ENCODE results near the gene PIGN. TPM values are rescaled to one million over a fixed set of nuclear protein-coding genes. Genes with fewer than 3 reads are reported as not detected.
A peak's percentile ranks its signal among the peaks of the same experiment; 100 is the strongest.

PIGN gene
- total RNA-seq, 6 experiments from 2014 or later: 8.2 to 17.8 (median 13.0) TPM

DNA sequence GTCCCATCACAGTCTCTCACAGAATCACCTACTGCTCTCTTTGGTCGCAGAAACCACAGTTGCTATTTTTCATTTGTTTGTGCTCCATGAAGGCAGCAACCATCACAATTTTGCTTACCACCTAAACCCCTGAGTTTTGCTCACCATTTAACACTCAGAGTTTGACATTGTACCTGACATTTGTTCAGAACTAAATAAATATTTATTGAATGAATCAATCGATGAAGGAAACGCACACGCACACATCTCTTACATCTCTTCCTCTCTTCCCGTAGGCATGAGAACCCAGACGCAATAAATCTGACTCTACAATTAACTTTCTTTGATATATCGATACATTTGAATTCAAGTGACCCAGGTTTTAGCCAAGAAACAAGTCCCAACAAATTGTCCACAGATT is 188.5 kb downstream of the PIGN start:
- H3K4me3 ChIP-seq: no peak overlapping the region
- TF ChIP-seq POLR2A (IDR thresholded peaks at IDR 0.05): no peak
- TF ChIP-seq, protein P1, sequence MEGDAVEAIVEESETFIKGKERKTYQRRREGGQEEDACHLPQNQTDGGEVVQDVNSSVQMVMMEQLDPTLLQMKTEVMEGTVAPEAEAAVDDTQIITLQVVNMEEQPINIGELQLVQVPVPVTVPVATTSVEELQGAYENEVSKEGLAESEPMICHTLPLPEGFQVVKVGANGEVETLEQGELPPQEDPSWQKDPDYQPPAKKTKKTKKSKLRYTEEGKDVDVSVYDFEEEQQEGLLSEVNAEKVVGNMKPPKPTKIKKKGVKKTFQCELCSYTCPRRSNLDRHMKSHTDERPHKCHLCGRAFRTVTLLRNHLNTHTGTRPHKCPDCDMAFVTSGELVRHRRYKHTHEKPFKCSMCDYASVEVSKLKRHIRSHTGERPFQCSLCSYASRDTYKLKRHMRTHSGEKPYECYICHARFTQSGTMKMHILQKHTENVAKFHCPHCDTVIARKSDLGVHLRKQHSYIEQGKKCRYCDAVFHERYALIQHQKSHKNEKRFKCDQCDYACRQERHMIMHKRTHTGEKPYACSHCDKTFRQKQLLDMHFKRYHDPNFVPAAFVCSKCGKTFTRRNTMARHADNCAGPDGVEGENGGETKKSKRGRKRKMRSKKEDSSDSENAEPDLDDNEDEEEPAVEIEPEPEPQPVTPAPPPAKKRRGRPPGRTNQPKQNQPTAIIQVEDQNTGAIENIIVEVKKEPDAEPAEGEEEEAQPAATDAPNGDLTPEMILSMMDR (IDR thresholded peaks at IDR 0.05): no peak
- intact Hi-C loops (cut with DNase I): no loop called here
- H3K36me3 ChIP-seq: no peaks in the 10 kb centered on the region
- H3K27ac ChIP-seq: no peak overlapping the region
- WGBS (ENCODE audit: insufficient coverage, low coverage, low lambda C conversion rate, missing lambda C conversion rate): 40% methylated on average over 7 of the region's 7 CpGs
- no peaks in the 10 kb centered on the region for H3K9me3 ChIP-seq
- no peak for DNase-seq
- peaks cover 0 to 9% (median under 1%) of the 10 kb centered on the region in 4 donors for H3K4me1 ChIP-seq
- no peaks in the 10 kb centered on the region for H3K27me3 ChIP-seq
- ATAC-seq: peak; percentile 46 to 86 (median 70)

DNA sequence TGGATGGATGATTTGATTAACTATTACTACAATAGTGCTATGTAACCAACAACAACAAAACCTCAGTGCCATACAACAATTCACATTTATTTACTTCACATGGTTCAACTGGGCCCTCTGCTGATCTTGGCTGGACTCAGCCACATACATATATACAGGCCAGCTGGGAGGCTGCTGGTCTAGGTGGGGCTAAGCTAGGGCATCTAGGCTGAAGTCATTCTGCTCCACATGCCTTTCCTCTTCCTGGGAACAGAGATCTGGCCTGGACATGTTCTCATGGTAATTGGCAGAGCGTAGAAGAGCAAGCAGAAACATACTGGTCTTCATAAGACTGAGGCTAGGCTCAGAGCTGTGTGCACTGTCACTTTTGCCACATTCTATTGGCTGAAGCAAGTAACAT is 191.2 kb downstream of the PIGN start:
- H3K36me3 ChIP-seq: no peaks in the 10 kb centered on the region
- no peak overlapping the region for H3K4me3 ChIP-seq
- no peak overlapping the region for H3K27ac ChIP-seq
- H3K9me3 ChIP-seq: no peaks in the 10 kb centered on the region
- no peaks in the 10 kb centered on the region for H3K27me3 ChIP-seq
- DNase-seq: no peak
- intact Hi-C loops (cut with DNase I): no loop called here
- H3K4me1 ChIP-seq: peaks cover 0 to 12% (median 4%) of the 10 kb centered on the region in 4 donors
- 100% methylated on average over 1 of the region's 1 CpG for WGBS (ENCODE audit: insufficient coverage, low coverage, low lambda C conversion rate, missing lambda C conversion rate)
- ATAC-seq: no peak
- TF ChIP-seq, protein P1 (IDR thresholded peaks at IDR 0.05): no peak
- TF ChIP-seq POLR2A (IDR thresholded peaks at IDR 0.05): no peak

DNA sequence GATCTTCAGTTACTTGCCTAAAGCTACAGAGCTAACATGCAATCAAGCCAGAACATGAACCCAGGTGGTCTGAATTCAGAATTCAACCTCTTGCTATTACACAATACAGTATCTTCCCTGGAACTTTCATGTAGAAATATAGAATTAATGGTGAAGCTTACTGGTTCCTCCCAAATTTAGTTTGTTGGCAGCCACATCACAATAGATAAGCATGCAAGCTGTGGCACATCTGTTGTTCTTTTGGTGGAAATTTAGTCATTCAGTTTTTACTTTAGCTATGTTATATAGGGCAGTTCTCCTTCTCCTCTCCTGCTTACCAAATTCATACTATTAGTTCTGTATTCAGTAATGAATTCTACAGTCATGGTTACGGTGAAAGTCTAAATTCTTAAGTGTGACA is 193.0 kb downstream of the PIGN start:
- no peaks in the 10 kb centered on the region for H3K27me3 ChIP-seq
- no peaks in the 10 kb centered on the region for H3K9me3 ChIP-seq
- H3K27ac ChIP-seq: no peak overlapping the region
- no peaks in the 10 kb centered on the region for H3K36me3 ChIP-seq
- intact Hi-C loops (cut with DNase I): no loop called here
- H3K4me3 ChIP-seq: no peak overlapping the region
- ATAC-seq: no peak
- 78% methylated on average over 1 of the region's 1 CpG for WGBS (ENCODE audit: insufficient coverage, low coverage, low lambda C conversion rate, missing lambda C conversion rate)
- DNase-seq: no peak
- TF ChIP-seq, protein P1 (IDR thresholded peaks at IDR 0.05): no peak
- no peak for TF ChIP-seq POLR2A (IDR thresholded peaks at IDR 0.05)
- H3K4me1 ChIP-seq: peaks cover 0 to 18% (median 4%) of the 10 kb centered on the region in 4 donors

DNA sequence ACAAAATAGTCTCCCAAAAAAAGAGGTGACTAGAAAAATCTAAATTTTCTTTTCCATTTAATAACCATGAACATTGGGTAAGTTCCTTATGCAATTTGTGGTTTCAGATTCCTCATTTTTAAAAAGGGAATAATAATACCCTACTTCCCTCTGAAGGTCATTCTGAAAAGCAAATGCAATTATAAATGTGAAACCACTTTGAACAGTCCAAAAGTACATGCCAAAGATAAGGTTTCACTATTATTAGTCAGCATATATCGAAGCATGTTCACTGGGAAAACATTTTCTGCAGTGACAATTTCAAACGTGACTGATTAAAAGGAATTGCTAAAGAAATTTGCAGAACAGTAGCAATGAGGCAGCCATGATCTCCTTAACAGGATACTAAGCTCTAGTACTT is 193.9 kb downstream of the PIGN start:
- peaks cover 0 to 18% (median under 1%) of the 10 kb centered on the region in 4 donors for H3K4me1 ChIP-seq
- H3K27ac ChIP-seq: peak overlapping the region in 2 of 3 donors; percentile 19 to 49
- no peak overlapping the region for H3K4me3 ChIP-seq
- WGBS (ENCODE audit: insufficient coverage, low coverage, low lambda C conversion rate, missing lambda C conversion rate): 2% methylated on average over 2 of the region's 2 CpGs
- H3K9me3 ChIP-seq: no peaks in the 10 kb centered on the region
- TF ChIP-seq POLR2A (IDR thresholded peaks at IDR 0.05): no peak
- TF ChIP-seq, protein P1 (IDR thresholded peaks at IDR 0.05): no peak
- no peaks in the 10 kb centered on the region for H3K27me3 ChIP-seq
- DNase-seq (no peak), ATAC-seq (peak; percentile 71 to 89 (median 80))
- no peaks in the 10 kb centered on the region for H3K36me3 ChIP-seq
- intact Hi-C loops (cut with DNase I): no loop called here

DNA sequence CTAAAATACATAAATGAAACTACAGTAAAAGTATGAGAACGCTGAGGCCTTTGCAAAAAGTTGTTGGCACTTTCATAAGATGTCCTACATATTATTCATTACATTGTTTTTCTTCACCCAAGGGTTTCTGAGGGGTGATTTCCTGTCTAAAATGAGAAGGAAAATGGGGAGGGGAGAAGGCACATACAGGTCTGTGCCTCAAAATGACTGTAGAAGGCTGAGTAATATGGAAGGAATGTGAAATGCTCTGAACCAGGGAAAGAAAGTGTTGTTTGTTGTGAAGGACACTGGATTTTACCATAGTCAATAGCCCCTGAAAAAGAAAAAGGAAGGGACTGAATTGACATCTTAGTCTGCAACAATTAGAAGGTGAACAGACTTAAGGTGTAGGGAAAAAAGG is 194.6 kb downstream of the PIGN start:
- DNase-seq (no peak), ATAC-seq (peak in 2 of 4 donors; percentile 19 to 71)
- H3K36me3 ChIP-seq: no peaks in the 10 kb centered on the region
- no peak for TF ChIP-seq POLR2A (IDR thresholded peaks at IDR 0.05)
- TF ChIP-seq, protein P1 (IDR thresholded peaks at IDR 0.05): no peak
- no peaks in the 10 kb centered on the region for H3K27me3 ChIP-seq
- no peak overlapping the region for H3K4me3 ChIP-seq
- WGBS (ENCODE audit: insufficient coverage, low coverage, low lambda C conversion rate, missing lambda C conversion rate): 67% methylated on average over 1 of the region's 1 CpG
- H3K9me3 ChIP-seq: no peaks in the 10 kb centered on the region
- peaks cover 0 to 18% (median 0%) of the 10 kb centered on the region in 4 donors for H3K4me1 ChIP-seq
- H3K27ac ChIP-seq: peak overlapping the region in 1 of 3 donors; percentile 49
- intact Hi-C loops (cut with DNase I): no loop called here
